Neural progenitor cell (in vitro differentiated cells): ENCODE measurements around the gene TMEM25. TPM values are rescaled to one million over a fixed set of nuclear protein-coding genes. Genes with fewer than 3 reads are reported as not detected.

Experiments
- DNase-seq: peaks from one replicate; pipeline ENCODE4 v3.0.0-alpha.2; 2016; ENCODE audit warnings: low spot score
- H2AFZ ChIP-seq: fragments of 200-600 bp; sonication (generic); replicated peaks from 2 replicates; pipeline ENCODE4 v1.6.1; 2016; ENCODE audit warnings: antibody characterized with exemption
- H3F3A ChIP-seq: fragments of 200-600 bp; sonication (generic); 2 replicates; pipeline ENCODE4 v1.6.1; 2016; ENCODE audit warnings: antibody characterized with exemption, low read depth
- H3K27ac ChIP-seq: fragments of 200-600 bp; sonication (generic); 2 replicates; pipeline ENCODE4 v1.5.1; 2016; ENCODE audit warnings: mild to moderate bottlenecking
- H3K27me3 ChIP-seq: fragments of 200-600 bp; sonication (generic); 2 replicates; pipeline ENCODE4 v1.6.1; 2016; ENCODE audit warnings: mild to moderate bottlenecking, moderate library complexity
- H3K36me3 ChIP-seq: fragments of 200-600 bp; sonication (generic); 2 replicates; pipeline ENCODE4 v1.5.1; 2016
- H3K4me1 ChIP-seq: fragments of 200-600 bp; sonication (generic); 2 replicates; pipeline ENCODE4 v1.6.1; 2016; ENCODE audit warnings: mixed run types
- H3K4me2 ChIP-seq: fragments of 200-600 bp; sonication (generic); 2 replicates; pipeline ENCODE4 v1.6.1; 2016
- H3K4me3 ChIP-seq: fragments of 200-600 bp; sonication (generic); 2 replicates; pipeline ENCODE4 v1.5.1; 2016
- H3K79me2 ChIP-seq: fragments of 200-600 bp; sonication (generic); 2 replicates; pipeline ENCODE4 v1.6.1; 2016; ENCODE audit warnings: low read depth
- H3K9ac ChIP-seq: fragments of 200-600 bp; sonication (generic); 2 replicates; pipeline ENCODE4 v1.6.1; 2016
- H3K9me3 ChIP-seq: fragments of 200-600 bp; sonication (generic); 2 replicates; pipeline ENCODE4 v1.5.1; 2016; ENCODE audit warnings: low read depth
- H4K20me1 ChIP-seq: fragments of 200-600 bp; sonication (generic); 2 replicates; pipeline ENCODE4 v1.6.1; 2016; ENCODE audit warnings: low read depth
- H3K27ac Mint-ChIP-seq: 3 replicates; pipeline ENCODE4 v1.8.0; 2021; ENCODE audit warnings: mixed read lengths
- H3K27me3 Mint-ChIP-seq: 2 replicates; pipeline ENCODE4 v1.8.0; 2022; ENCODE audit warnings: low read depth, mild to moderate bottlenecking, inconsistent platforms, moderate library complexity, mixed read lengths; ENCODE audit not compliant: insufficient read depth
- H3K36me3 Mint-ChIP-seq: 3 replicates; pipeline ENCODE4 v1.8.0; 2021; ENCODE audit warnings: mixed read lengths
- H3K4me1 Mint-ChIP-seq: 3 replicates; pipeline ENCODE4 v1.8.0; 2021; ENCODE audit warnings: mixed read lengths
- H3K4me3 Mint-ChIP-seq: 3 replicates; pipeline ENCODE4 v1.8.0; 2021; ENCODE audit warnings: mild to moderate bottlenecking, moderate library complexity, mixed read lengths
- H3K9me3 Mint-ChIP-seq: 3 replicates; pipeline ENCODE4 v1.8.0; 2020; ENCODE audit warnings: mixed read lengths
- CTCF ChIP-seq: fragments of 200-600 bp; sonication (generic); IDR thresholded peaks from 2 replicates; pipeline ENCODE4 v1.5.1; 2017; ENCODE audit warnings: antibody characterized with exemption, mild to moderate bottlenecking
- EZH2 ChIP-seq: fragments of 200-600 bp; sonication (generic); IDR thresholded peaks from 2 replicates; pipeline ENCODE4 v1.6.1; 2017; ENCODE audit warnings: antibody characterized with exemption, mild to moderate bottlenecking, moderate library complexity
- EZH2phosphoT487 ChIP-seq: fragments of 200-600 bp; sonication (generic); IDR thresholded peaks from 2 replicates; pipeline ENCODE4 v1.6.1; 2017; ENCODE audit warnings: antibody characterized with exemption
- total RNA-seq: library from RNA; depleted of rRNA; stranded (reverse); fragments of >200 nt; gene quantifications from 2 replicates; pipeline ENCODE4 v1.2.3, GENCODE V29; 2015; ENCODE audit warnings: low replicate concordance

Gene TMEM25
- total RNA-seq, 1 donor from 2014 or later, result 29.0 TPM

- H3K79me2 ChIP-seq, result peaks cover 11% of the 10 kb centered on the region
- Mint-ChIP-seq H3K4me1 (peaks cover 29% of the 10 kb centered on the region), H3K27ac (no peak overlapping the region), H3K27me3 (peaks cover 8% of the 10 kb centered on the region), H3K36me3 (peaks cover 9% of the 10 kb centered on the region), H3K4me3 (peak overlapping the region; percentile 98), H3K9me3 (peaks cover 2% of the 10 kb centered on the region)
- no peak overlapping the region for H3K27ac ChIP-seq
- no peak overlapping the region for H2AFZ ChIP-seq
- no peaks in the 10 kb centered on the region for H3K27me3 ChIP-seq
- H3K9me3 ChIP-seq, result no peaks in the 10 kb centered on the region
- peak overlapping the region; percentile 94 for H3K4me3 ChIP-seq
- DNase-seq, result peak; percentile 29
- no peak for TF ChIP-seq EZH2
- no peak for TF ChIP-seq EZH2phosphoT487
- TF ChIP-seq CTCF, result no peak
- peak overlapping the region; percentile 81 for H3K4me2 ChIP-seq
- H3K36me3 ChIP-seq, result no peaks in the 10 kb centered on the region
- H3K4me1 ChIP-seq, result peaks cover 24% of the 10 kb centered on the region
- H3K9ac ChIP-seq, result no peak overlapping the region
- H3F3A ChIP-seq, result peaks cover 48% of the 10 kb centered on the region
- H4K20me1 ChIP-seq, result no peaks in the 10 kb centered on the region
Measured at GRCh38 chr11:118529584-118530175, 1.3 kb upstream of the TMEM25 start.

GRCh38 chr11:118530180-118530682, 761 bp upstream of the TMEM25 start:
- Histone ChIP-seq H3F3A (peaks cover 44% of the 10 kb centered on the region), H2AFZ (peak overlapping the region; percentile 95), H3K79me2 (peaks cover 11% of the 10 kb centered on the region), H4K20me1 (no peaks in the 10 kb centered on the region), H3K27ac (no peak overlapping the region), H3K9me3 (no peaks in the 10 kb centered on the region), H3K36me3 (no peaks in the 10 kb centered on the region), H3K27me3 (no peaks in the 10 kb centered on the region), H3K4me3 (peak overlapping the region; percentile 94), H3K4me2 (peak overlapping the region; percentile 81), H3K9ac (peak overlapping the region; percentile 10), H3K4me1 (peaks cover 24% of the 10 kb centered on the region)
- peaks cover 29% of the 10 kb centered on the region for H3K4me1 Mint-ChIP-seq
- H3K4me3 Mint-ChIP-seq, result peak overlapping the region; percentile 98
- DNase-seq, result no peak
- TF ChIP-seq CTCF (no peak), EZH2phosphoT487 (no peak), EZH2 (no peak)
- H3K36me3 Mint-ChIP-seq, result peaks cover 9% of the 10 kb centered on the region
- peaks cover 8% of the 10 kb centered on the region for H3K27me3 Mint-ChIP-seq
- H3K27ac Mint-ChIP-seq, result peak overlapping the region; percentile 46
- peaks cover 2% of the 10 kb centered on the region for H3K9me3 Mint-ChIP-seq

- no peak for DNase-seq
- Histone ChIP-seq H3K4me1 (peaks cover 24% of the 10 kb centered on the region), H3F3A (peaks cover 31% of the 10 kb centered on the region), H3K9ac (no peak overlapping the region), H2AFZ (peak overlapping the region; percentile 95), H3K4me3 (peak overlapping the region; percentile 94), H3K27me3 (no peaks in the 10 kb centered on the region), H3K27ac (no peak overlapping the region), H3K36me3 (no peaks in the 10 kb centered on the region), H3K9me3 (no peaks in the 10 kb centered on the region), H3K4me2 (peak overlapping the region; percentile 81), H3K79me2 (peaks cover 11% of the 10 kb centered on the region), H4K20me1 (no peaks in the 10 kb centered on the region)
- peaks cover 9% of the 10 kb centered on the region for H3K36me3 Mint-ChIP-seq
- H3K9me3 Mint-ChIP-seq, result peaks cover 2% of the 10 kb centered on the region
- no peak for TF ChIP-seq EZH2
- H3K27me3 Mint-ChIP-seq, result peaks cover 8% of the 10 kb centered on the region
- peak overlapping the region; percentile 68 for H3K27ac Mint-ChIP-seq
- H3K4me3 Mint-ChIP-seq, result peak overlapping the region; percentile 98
- H3K4me1 Mint-ChIP-seq, result peaks cover 29% of the 10 kb centered on the region
Measured at GRCh38 chr11:118531597-118532084, 649 bp downstream of the TMEM25 start.

GRCh38 chr11:118532091-118532490, 1.1 kb downstream of the TMEM25 start:
- Histone ChIP-seq H3F3A (peaks cover 26% of the 10 kb centered on the region), H3K4me1 (peaks cover 24% of the 10 kb centered on the region), H2AFZ (no peak overlapping the region), H3K79me2 (peaks cover 11% of the 10 kb centered on the region), H3K9ac (no peak overlapping the region), H3K36me3 (no peaks in the 10 kb centered on the region), H3K4me3 (peak overlapping the region; percentile 94), H3K27ac (no peak overlapping the region), H3K27me3 (no peaks in the 10 kb centered on the region), H4K20me1 (no peaks in the 10 kb centered on the region), H3K9me3 (no peaks in the 10 kb centered on the region), H3K4me2 (peak overlapping the region; percentile 81)
- Mint-ChIP-seq H3K27ac (no peak overlapping the region), H3K4me1 (peaks cover 29% of the 10 kb centered on the region), H3K4me3 (peak overlapping the region; percentile 98), H3K9me3 (peaks cover 2% of the 10 kb centered on the region), H3K27me3 (peaks cover 8% of the 10 kb centered on the region), H3K36me3 (peaks cover 9% of the 10 kb centered on the region)
- TF ChIP-seq EZH2 (no peak), CTCF (no peak), EZH2phosphoT487 (no peak)
- DNase-seq, result no peak
